Stomach (tissue), 9 donors: ENCODE measurements around the gene MSI2. TPM values are rescaled to one million over a fixed set of nuclear protein-coding genes. Genes with fewer than 3 reads are reported as not detected.
A peak's percentile ranks its signal among the peaks of the same experiment; 100 is the strongest.

Experiments used
- DNase-seq, 2 donors: peaks; one replicate each; pipeline versions ENCODE4 v3.0.0 to v3.0.0-alpha.2; 2013 to 2019
- H3K27ac ChIP-seq, 5 donors: fragments of 200-600 bp in 4 of 5; sonication (generic) in 4 of 5; one replicate each; pipeline ENCODE4 v1.5.1; 2013 to 2019; ENCODE audit warnings: mild to moderate bottlenecking in 1 of 5, moderate library complexity in 1 of 5
- H3K27me3 ChIP-seq, 3 donors: fragments of 200-600 bp; sonication (generic); one replicate each; pipeline ENCODE4 v1.5.1; 2017 to 2019; ENCODE audit warnings: mixed run types in 1 of 3
- H3K36me3 ChIP-seq, 4 donors: fragments of 200-600 bp; sonication (generic); 1 replicate in 3 of 4; 2 replicates in 1 of 4; pipeline ENCODE4 v1.5.1; 2016 to 2019
- H3K4me1 ChIP-seq, 4 donors: fragments of 200-600 bp; sonication (generic); one replicate each; pipeline ENCODE4 v1.5.1; 2016 to 2019
- H3K4me3 ChIP-seq, 4 donors: fragments of 200-600 bp; sonication (generic) in 3 of 4; one replicate each; pipeline ENCODE4 v1.5.1; 2016 to 2019; ENCODE audit warnings: mild to moderate bottlenecking in 1 of 4
- H3K9me3 ChIP-seq, 4 donors: fragments of 200-600 bp; sonication (generic); one replicate each; pipeline ENCODE4 v1.5.1; 2016 to 2019
- EP300 ChIP-seq: sonication (generic); formaldehyde crosslinking; IDR thresholded peaks from one replicate; pipeline ENCODE4 v1.6.1; 2017; ENCODE audit warnings: antibody characterized with exemption
- POLR2A ChIP-seq, 4 donors: fragments of 450-650 bp; IDR thresholded peaks; one replicate each; pipeline ENCODE4 v1.6.1; 2016; ENCODE audit warnings: antibody characterized with exemption in 4 of 4, control low read depth in 2 of 4, mild to moderate bottlenecking in 1 of 4, moderate library complexity in 1 of 4
- POLR2AphosphoS5 ChIP-seq, 3 donors: sonication (generic); formaldehyde crosslinking; IDR thresholded peaks; one replicate each; pipeline ENCODE4 v1.6.1; 2016; ENCODE audit warnings: antibody characterized with exemption in 3 of 3
- WGBS, 5 donors: extraction: QIAGEN DNeasy Blood & Tissue Kit in 3 of 5; methylation state at CpG; one replicate each; pipeline versions ENCODE4 v1.1.5 to v1.1.7; 2013 to 2018; 5-methylcytosine and 5-hydroxymethylcytosine counted together
- intact Hi-C: fragments of 100-400 bp; cut with DNase I; formaldehyde crosslinking; loops from one replicate; pipeline ENCODE4 v1.15.1; 2023; ENCODE audit warnings: low total_unique reads
- polyA plus RNA-seq, 3 donors: library from polyadenylated mRNA; stranded (reverse); fragments of 200-250 nt; gene quantifications; one replicate each; pipeline ENCODE4 v1.2.3, GENCODE V29; 2013
- total RNA-seq, 5 donors: library from RNA; depleted of rRNA; stranded (reverse); fragments of >200 nt; gene quantifications; one replicate each; pipeline versions ENCODE4 v1.1.0 to v1.2.3, GENCODE V29; 2014 to 2016
- TF ChIP-seq, protein P1 (sequence below), 7 experiments: fragments of 450-650 bp in 4 of 7; fragments of 200-600 bp in 3 of 7; sonication (generic) in 3 of 7; IDR thresholded peaks; one replicate each; pipeline ENCODE4 v1.5.1; 2016 to 2019; ENCODE audit warnings: antibody characterized with exemption in 7 of 7, control low read depth in 2 of 7, mild to moderate bottlenecking in 1 of 7
- donor health status: healthy with polysubstance abuse.
- donor health status: Bipolar disorder and iron deficiency.
- donor health status: healthy.

The MSI2 gene
- total and polyA plus RNA-seq, 8 donors = 8.3 to 72.4 (median 22.9) TPM

DNA sequence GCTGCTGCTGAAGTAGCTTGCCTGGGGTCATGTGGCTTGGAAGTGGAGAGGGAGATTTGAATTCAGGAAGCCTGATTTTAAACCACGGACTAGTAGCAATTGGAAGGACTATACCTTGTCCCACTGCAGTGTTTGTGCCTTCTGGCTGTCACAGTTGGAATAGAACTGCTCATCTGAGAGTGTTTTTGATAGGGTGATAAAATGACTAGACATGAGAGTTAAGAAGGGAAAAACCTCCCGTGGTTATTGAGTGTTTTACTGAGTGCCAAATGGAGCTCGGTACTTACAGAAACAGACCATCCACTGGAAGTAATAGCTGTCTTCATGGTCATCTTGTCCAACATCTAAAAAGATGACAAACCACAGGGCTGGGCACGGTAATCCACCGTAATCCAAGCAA, 70.4 kb downstream of the MSI2 start:
- Histone ChIP-seq H3K9me3 (no peaks in the 10 kb centered on the region), H3K4me1 (peaks cover 0 to 13% (median 6%) of the 10 kb centered on the region in 4 donors), H3K27ac (no peak overlapping the region), H3K36me3 (peaks cover 0 to 12% (median 4%) of the 10 kb centered on the region in 4 donors), H3K27me3 (no peaks in the 10 kb centered on the region), H3K4me3 (no peak overlapping the region)
- intact Hi-C loops = no loop called here
- no peak for TF ChIP-seq POLR2AphosphoS5 (IDR thresholded peaks at IDR 0.05)
- no peak for TF ChIP-seq POLR2A (IDR thresholded peaks at IDR 0.05)
- TF ChIP-seq, protein P1, sequence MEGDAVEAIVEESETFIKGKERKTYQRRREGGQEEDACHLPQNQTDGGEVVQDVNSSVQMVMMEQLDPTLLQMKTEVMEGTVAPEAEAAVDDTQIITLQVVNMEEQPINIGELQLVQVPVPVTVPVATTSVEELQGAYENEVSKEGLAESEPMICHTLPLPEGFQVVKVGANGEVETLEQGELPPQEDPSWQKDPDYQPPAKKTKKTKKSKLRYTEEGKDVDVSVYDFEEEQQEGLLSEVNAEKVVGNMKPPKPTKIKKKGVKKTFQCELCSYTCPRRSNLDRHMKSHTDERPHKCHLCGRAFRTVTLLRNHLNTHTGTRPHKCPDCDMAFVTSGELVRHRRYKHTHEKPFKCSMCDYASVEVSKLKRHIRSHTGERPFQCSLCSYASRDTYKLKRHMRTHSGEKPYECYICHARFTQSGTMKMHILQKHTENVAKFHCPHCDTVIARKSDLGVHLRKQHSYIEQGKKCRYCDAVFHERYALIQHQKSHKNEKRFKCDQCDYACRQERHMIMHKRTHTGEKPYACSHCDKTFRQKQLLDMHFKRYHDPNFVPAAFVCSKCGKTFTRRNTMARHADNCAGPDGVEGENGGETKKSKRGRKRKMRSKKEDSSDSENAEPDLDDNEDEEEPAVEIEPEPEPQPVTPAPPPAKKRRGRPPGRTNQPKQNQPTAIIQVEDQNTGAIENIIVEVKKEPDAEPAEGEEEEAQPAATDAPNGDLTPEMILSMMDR (IDR thresholded peaks at IDR 0.05) = no peak
- TF ChIP-seq EP300 = no peak
- WGBS, 5 donors = 85 to 95% (median 92%) methylated on average over 5 of the region's 5 CpGs
- no peak for DNase-seq

DNA sequence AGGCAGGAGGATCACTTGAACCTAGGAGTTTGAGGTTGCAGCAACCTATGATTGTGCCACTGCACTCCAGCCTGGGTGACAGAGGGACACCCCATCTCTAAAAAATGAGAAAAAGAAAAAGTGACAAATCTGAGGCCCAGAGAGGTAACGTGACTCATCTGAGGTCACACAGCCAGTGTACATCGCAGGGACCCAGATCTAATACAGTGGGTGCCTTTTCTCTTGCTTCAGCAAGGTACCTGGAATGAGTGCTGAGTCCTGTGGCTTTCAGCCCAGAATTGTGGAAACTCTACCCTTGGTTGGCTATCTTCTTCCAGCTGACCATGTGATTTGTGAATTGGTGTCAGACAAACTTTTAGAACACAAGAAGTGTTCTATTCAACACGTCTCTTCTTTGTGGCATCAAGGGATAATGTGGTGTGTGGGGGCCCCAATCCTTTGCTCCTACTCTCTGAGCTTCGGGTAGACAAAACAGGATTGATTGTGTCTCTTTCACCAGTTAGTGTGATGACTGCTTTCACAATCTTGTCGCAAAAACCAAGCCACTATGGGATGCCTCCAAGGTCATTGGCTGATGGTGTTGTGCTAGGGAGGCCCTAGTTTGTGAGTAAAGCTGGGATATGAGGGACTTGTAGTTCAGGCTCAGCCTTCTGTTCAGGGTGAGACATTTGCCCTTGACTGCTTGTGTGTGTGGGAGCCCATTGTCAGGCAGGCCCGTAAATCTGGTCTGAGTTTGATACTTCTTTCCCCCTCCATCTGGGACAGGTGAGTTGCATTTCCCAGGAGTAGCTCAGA, 71.0 kb downstream of the MSI2 start:
- Histone ChIP-seq H3K4me1 (peaks cover 0 to 13% (median 6%) of the 10 kb centered on the region in 4 donors), H3K36me3 (peaks cover 0 to 12% (median 4%) of the 10 kb centered on the region in 4 donors), H3K27ac (no peak overlapping the region), H3K27me3 (no peaks in the 10 kb centered on the region), H3K4me3 (no peak overlapping the region), H3K9me3 (no peaks in the 10 kb centered on the region)
- DNase-seq = no peak
- TF ChIP-seq POLR2A (IDR thresholded peaks at IDR 0.05) (no peak), EP300 (no peak), POLR2AphosphoS5 (IDR thresholded peaks at IDR 0.05) (no peak)
- TF ChIP-seq, protein P1 (IDR thresholded peaks at IDR 0.05) = no peak
- 92 to 97% (median 94%) methylated on average over 6 of the region's 6 CpGs for WGBS, 5 donors
- intact Hi-C loops = no loop called here

DNA sequence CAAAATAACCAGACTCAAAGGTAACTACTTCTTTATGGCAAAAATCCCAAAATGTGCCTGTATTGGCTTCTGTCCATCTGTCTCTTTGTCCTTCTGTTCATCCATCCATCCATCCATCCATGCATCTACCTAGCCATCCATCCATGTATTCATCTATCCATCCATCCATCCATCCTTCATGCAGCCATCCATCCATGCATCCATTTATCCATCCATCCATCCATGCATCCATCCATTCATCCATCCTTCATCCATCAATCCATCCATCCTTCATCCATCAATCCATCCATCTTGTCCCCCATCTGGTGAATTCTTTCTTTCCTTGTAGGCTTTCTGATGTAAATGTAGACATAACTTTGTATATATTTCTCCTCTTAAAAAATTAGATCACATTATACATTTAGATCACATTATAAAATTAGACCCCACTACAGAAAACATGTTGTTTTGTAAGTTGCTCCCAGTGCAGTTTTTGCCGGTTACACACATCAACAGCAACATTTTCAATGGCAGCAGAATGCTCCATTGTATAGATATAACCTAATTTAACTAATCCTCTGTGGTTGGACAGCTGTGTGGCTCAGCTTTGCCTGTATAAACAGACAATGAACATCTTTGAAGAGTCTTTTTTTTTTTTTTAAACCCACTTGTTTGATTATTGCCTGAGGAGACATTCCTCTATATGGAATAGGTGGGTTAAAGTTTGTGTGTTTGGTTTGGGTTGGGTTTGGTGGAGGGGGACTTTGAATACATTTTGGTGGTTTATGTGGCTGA, 72.0 kb downstream of the MSI2 start:
- H3K9me3 ChIP-seq = no peaks in the 10 kb centered on the region
- no peaks in the 10 kb centered on the region for H3K27me3 ChIP-seq
- 76 to 88% (median 85%) methylated on average over 1 of the region's 1 CpG for WGBS, 5 donors
- H3K4me1 ChIP-seq = peaks cover 0 to 13% (median 6%) of the 10 kb centered on the region in 4 donors
- no peak overlapping the region for H3K27ac ChIP-seq
- H3K4me3 ChIP-seq = no peak overlapping the region
- TF ChIP-seq POLR2AphosphoS5 (IDR thresholded peaks at IDR 0.05) = no peak
- TF ChIP-seq POLR2A (IDR thresholded peaks at IDR 0.05) = no peak
- TF ChIP-seq, protein P1 (IDR thresholded peaks at IDR 0.05) = no peak
- TF ChIP-seq EP300 = no peak
- no peak for DNase-seq
- H3K36me3 ChIP-seq = peaks cover 0 to 12% (median 4%) of the 10 kb centered on the region in 4 donors
- intact Hi-C loops = no loop called here

DNA sequence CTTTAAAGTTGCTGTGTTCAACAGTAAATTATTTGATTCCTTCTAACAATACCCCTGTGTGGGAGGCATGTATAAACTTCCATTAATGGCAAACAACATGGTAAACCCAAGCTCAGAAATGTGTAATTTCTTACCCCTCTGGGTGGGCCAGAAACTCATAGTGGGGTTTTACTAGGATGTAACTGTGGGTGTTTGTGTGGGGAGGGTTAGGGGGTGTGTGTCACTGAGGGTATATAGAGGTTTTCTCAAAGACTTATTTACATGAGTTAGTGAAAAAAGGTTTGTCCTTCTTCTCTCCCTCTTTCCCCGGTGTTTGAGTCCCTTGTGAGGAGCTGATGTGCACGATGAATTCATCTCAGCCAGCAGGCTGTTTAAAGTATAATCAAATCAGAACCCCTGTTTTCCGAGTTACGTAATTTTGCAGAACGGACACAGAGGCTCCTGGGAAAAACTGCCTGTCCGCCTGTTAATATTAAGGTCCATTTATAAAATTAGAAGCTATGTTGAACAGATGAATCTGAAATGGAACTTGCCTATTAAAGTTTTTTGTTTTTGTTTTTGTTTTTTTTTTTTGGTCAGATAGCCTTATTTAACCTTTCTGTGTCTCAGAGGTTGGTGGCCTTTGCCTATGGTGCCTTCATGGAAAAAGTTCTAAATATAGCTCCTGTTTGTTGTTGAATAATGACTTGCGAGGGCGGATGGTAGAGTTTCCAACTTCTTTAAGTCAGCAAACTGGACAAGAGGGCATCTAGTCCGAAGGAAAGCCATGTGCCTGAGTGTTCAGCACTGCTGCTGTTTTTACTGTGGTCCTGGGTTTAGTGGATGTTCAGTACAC, 73.3 kb downstream of the MSI2 start:
- Histone ChIP-seq H3K4me3 (no peak overlapping the region), H3K36me3 (peaks cover 0 to 3% (median 1%) of the 10 kb centered on the region in 4 donors), H3K4me1 (peaks cover 0 to 13% (median 6%) of the 10 kb centered on the region in 4 donors), H3K27ac (peak overlapping the region in 1 of 5 donors; percentile 21), H3K9me3 (no peaks in the 10 kb centered on the region), H3K27me3 (no peaks in the 10 kb centered on the region)
- peak in 1 of 2 donors; percentile 29 for DNase-seq
- no peak for TF ChIP-seq POLR2AphosphoS5 (IDR thresholded peaks at IDR 0.05)
- TF ChIP-seq, protein P1 (IDR thresholded peaks at IDR 0.05) = no peak
- TF ChIP-seq EP300 = no peak
- TF ChIP-seq POLR2A (IDR thresholded peaks at IDR 0.05) = no peak
- intact Hi-C loops = no loop called here
- 61 to 75% (median 72%) methylated on average over 9 of the region's 9 CpGs for WGBS, 5 donors
